ENCODE results near the gene MAML2.

DNA sequence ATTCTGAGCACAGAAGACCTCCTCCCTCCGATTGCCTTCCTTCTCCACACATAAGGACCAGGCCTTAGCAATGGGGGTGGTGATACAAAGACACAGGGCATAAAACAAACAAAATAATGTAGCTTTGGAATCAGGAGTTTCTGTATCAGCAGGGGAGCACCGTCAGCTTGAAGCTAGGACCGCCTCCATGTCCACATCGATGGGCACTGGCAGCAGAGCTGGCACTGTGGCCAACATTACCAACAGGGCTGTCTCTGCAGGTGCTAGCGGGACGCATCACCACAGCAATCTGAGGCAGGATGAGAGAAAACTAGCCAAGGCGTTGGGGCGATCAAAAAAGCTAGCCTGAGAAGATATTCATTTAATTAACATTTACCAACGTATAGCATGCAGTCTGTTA, 201.4 kb downstream of the MAML2 start:
- TF ChIP-seq GATA2 (IDR thresholded peaks at IDR 0.05; ENCODE audit: low read depth, low read length) (no peak), GATA3 (IDR thresholded peaks at IDR 0.05; ENCODE audit: low read depth, low read length) (no peak)
